ENCODE results near the gene GRIN2B.

The GRIN2B gene

GRCh38 chr12:13956060-13956590 lies 25.3 kb downstream of the GRIN2B start:
- DNase-seq (ENCODE audit: low read depth): no peak

DNA sequence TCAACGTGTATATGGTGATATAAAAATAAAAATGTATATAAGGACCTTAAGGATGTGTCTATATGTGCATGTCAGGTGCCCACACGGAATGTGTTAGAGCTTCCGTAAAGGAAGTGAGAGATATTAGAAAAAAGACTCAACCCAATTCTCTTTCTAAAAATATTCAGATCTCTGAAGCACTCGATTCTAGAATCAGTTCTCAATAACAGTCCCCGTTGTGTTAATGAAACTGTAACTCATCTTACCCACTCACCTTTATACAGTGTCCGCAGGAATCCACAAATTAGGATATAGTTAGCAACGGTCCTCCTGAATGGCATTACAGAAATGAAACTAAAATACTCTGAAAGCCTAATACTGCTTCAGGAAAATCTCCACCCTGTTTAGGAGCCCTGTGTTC lies 29.3 kb downstream of the GRIN2B start:
- no peak for DNase-seq (ENCODE audit: low read depth)

GRCh38 chr12:13950502-13950901 lies 30.9 kb downstream of the GRIN2B start:
- no peak for DNase-seq (ENCODE audit: low read depth)

- no peak for DNase-seq (ENCODE audit: low read depth)
These were observed 32.8 kb downstream of the GRIN2B start for GRCh38 chr12:13948621-13949020.

- DNase-seq (ENCODE audit: low read depth): no peak
These were observed 34.0 kb downstream of the GRIN2B start for GRCh38 chr12:13947276-13947946.

DNA sequence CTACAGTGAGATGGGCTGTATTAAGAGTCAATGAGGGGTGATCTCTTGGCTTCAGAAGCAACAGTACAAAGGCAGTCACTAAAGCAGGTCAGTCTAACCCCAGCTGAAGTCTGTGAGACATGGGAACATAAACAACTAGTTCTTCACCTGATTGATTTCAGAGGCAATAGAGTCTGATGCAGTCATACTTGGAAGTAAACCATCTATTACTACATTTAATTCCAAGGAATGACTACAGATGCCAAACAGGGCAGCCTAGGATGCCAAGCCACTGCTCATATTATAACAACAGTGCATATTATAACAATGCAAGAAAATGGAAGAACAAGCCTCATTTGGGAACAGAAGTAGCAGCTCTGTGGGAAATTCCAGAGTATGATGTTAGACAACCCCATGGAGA lies 35.8 kb downstream of the GRIN2B start:
- no peak for DNase-seq (ENCODE audit: low read depth)

GRCh38 chr12:13945236-13945635 lies 36.2 kb downstream of the GRIN2B start:
- DNase-seq (ENCODE audit: low read depth): no peak

- no peak for DNase-seq (ENCODE audit: low read depth)
These were observed 38.6 kb downstream of the GRIN2B start for GRCh38 chr12:13942826-13943225.

DNA sequence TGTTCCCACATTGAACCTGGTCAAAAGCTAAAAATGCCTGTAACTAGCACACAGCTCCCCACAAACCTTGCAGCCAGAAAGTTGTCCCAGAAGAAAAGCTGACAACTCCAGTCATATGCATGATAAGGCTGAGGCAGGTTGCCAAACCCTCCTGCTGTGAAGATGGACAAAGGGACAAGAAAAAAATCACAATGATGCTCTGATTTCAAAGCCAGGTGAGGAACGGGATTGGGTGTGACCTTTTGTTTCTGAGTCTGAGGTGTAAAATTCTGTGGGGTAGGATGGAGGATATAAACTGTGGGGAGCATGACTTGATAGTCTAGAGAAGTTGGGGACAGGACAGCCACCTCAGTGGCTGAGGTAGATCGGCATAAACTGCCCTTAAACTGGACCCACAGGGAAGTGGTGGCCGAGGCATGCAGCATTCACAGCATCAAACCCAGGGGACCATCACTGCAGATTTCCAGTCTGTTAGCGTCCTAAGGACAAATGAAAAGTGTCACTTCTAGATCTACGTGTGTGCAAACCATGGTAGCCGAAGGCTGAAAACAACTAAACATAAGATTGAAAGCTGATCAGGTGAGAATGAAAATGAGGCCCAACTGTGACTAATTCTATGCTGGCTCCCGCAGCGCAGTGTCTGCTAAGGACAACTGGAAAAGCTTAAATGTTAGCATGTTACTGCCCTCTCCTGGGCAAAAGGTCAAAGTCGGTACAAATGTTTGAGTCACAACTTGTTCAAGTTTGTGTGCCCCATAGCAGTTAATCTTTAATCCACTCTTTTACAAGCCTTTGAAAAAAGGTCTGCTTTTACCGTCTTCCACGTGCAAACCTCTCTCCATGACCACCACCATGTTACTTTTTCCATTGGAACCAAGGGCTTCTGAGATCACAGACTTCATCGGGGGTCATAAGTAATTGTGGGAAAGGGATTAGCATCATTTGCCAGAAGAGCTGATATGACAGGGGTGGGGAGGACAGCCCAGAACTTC lies 39.8 kb downstream of the GRIN2B start:
- no peak for DNase-seq (ENCODE audit: low read depth)

GRCh38 chr12:13940335-13940865 lies 41.0 kb downstream of the GRIN2B start:
- DNase-seq (ENCODE audit: low read depth): no peak

DNA sequence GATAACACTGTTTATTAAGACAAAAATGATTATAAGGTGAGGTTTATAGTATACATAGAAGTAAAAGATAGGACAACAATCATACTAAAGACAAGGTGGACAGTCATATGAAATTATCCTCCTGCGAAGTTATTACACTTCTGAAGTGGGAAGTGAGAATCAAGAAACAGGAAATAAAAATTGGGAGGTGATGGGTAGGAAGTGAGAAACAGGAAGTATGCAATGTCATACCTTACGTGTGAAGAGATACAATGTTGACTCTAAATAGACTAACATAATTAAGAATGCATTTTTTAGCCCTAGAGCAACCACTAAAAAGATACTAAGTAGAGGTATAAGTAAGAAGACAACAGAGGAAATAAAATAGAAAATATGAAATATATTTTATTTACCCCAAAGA lies 43.7 kb downstream of the GRIN2B start:
- DNase-seq (ENCODE audit: low read depth): no peak

DNA sequence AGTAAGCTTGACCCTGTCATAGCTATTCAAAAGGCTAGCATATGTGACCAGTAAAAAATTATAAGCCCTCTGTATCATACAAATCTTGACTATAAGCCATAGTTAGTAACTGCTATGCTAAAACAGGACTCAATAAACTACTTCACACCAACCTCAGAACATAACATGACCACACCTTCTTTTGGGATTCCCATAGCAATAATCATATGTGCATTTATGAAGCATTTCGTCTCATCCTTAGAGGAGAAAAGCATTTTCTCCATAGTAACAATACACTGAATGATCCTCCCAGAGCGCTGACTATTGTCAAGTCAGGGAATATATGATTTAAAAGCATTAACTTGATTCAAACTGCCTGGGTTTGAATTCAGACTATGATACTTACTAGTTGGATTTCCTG lies 46.2 kb downstream of the GRIN2B start:
- DNase-seq (ENCODE audit: low read depth): no peak

Data from activated gamma-delta T cell treated with anti-CD3 and anti-CD28 coated beads, Interleukin-2, amount 50 U/mL, for 16 hours (primary cell).